Keratinocyte (primary cell): ENCODE data around the gene PRKCG. TPM values are rescaled to one million over a fixed set of nuclear protein-coding genes. Genes with fewer than 3 reads are reported as not detected.

Experiments
- DNase-seq: peaks from one replicate; pipeline ENCODE4 v3.0.0-alpha.2; 2011; ENCODE audit warnings: low read depth, missing footprints, low spot score
- FAIRE-seq: peaks from 2 replicates; lab custom pipeline; 2011; peaks lifted over from hg19 to GRCh38; lab: Jason Lieb, UNC
- H2AFZ ChIP-seq: 2 replicates; pipeline ENCODE4 v1.6.0; 2012; ENCODE audit warnings: low read length, control low read depth, inconsistent platforms; ENCODE audit not compliant: control insufficient read depth
- H3K27ac ChIP-seq: 2 replicates; pipeline ENCODE4 v1.5.1; 2011; ENCODE audit warnings: low read length; ENCODE audit not compliant: control insufficient read depth, insufficient read depth
- H3K27me3 ChIP-seq: 3 replicates; pipeline ENCODE4 v1.6.0; 2011; ENCODE audit warnings: low read length; ENCODE audit not compliant: control insufficient read depth, insufficient read depth; ENCODE audit errors: extremely low read depth
- H3K36me3 ChIP-seq, 2 experiments: 2 replicates in 1 of 2; 3 replicates in 1 of 2; pipeline ENCODE4 v1.5.1; 2011; ENCODE audit warnings: low read length in 2 of 2, mild to moderate bottlenecking in 1 of 2; ENCODE audit not compliant: control insufficient read depth in 2 of 2, insufficient read depth in 2 of 2; ENCODE audit errors: extremely low read depth in 1 of 2
- H3K4me1 ChIP-seq: 3 replicates; pipeline ENCODE4 v1.5.1; 2011; ENCODE audit warnings: low read length; ENCODE audit not compliant: control insufficient read depth, insufficient read depth; ENCODE audit errors: extremely low read depth
- H3K4me2 ChIP-seq: 3 replicates; pipeline ENCODE4 v1.6.0; 2011; ENCODE audit warnings: low read depth, low read length; ENCODE audit not compliant: control insufficient read depth, insufficient read depth; ENCODE audit errors: extremely low read depth
- H3K4me3 ChIP-seq, 3 experiments: fragments of 200-600 bp in 1 of 3; sonication (generic) in 1 of 3; 2 replicates in 2 of 3; 3 replicates in 1 of 3; pipeline ENCODE4 v1.5.1; 2011 to 2016; ENCODE audit warnings: low read length in 3 of 3, mild to moderate bottlenecking in 3 of 3, control low read depth in 2 of 3, inconsistent platforms in 1 of 3, low read depth in 1 of 3, mixed read lengths in 1 of 3, mixed run types in 1 of 3, moderate library complexity in 1 of 3; ENCODE audit not compliant: control insufficient read depth in 2 of 3, insufficient read depth in 2 of 3; ENCODE audit errors: extremely low read depth in 1 of 3
- H3K79me2 ChIP-seq: 2 replicates; pipeline ENCODE4 v1.6.0; 2012; ENCODE audit warnings: low read length; ENCODE audit not compliant: control insufficient read depth, insufficient read depth
- H3K9ac ChIP-seq: 3 replicates; pipeline ENCODE4 v1.6.0; 2011; ENCODE audit warnings: low read length; ENCODE audit not compliant: control insufficient read depth, insufficient read depth; ENCODE audit errors: extremely low read depth
- H3K9me1 ChIP-seq: 3 replicates; pipeline ENCODE4 v1.6.0; 2011; ENCODE audit warnings: low read length; ENCODE audit not compliant: control insufficient read depth, insufficient read depth; ENCODE audit errors: extremely low read depth
- H3K9me3 ChIP-seq: 2 replicates; pipeline ENCODE4 v1.5.1; 2012; ENCODE audit warnings: low read depth, low read length; ENCODE audit not compliant: control insufficient read depth
- H4K20me1 ChIP-seq: 3 replicates; pipeline ENCODE4 v1.6.0; 2011; ENCODE audit warnings: low read length; ENCODE audit not compliant: control insufficient read depth, insufficient read depth; ENCODE audit errors: extremely low read depth
- EZH2 ChIP-seq: IDR thresholded peaks from one replicate; pipeline ENCODE4 v1.6.1; 2012; ENCODE audit warnings: inconsistent platforms, mild to moderate bottlenecking, low read length, moderate library complexity
- dilution Hi-C: fragments of 300-500 bp; cut with MboI; formaldehyde crosslinking; loops from one replicate; pipeline ENCODE4 v1.7.0; 2020; ENCODE audit warnings: low sequenced_read_pairs; ENCODE audit not compliant: extremely low pct_ligation_motif_present
- polyA plus RNA-seq, 5 experiments: library from polyadenylated mRNA; depleted of rRNA in 3 of 5; stranded (reverse) in 3 of 5; stranded (forward) in 1 of 5; unstranded in 1 of 5; fragments of >200 nt; gene quantifications; 1 replicate in 1 of 5; 2 replicates in 3 of 5; 3 replicates in 1 of 5; pipeline versions ENCODE4 v1.2.1 to v1.2.3, GENCODE V29; 2011 to 2012; ENCODE audit warnings: missing spikeins in 2 of 5, low read depth in 1 of 5, low replicate concordance in 1 of 5
- TF ChIP-seq, protein P1 (sequence below), 3 experiments: IDR thresholded peaks in 1 of 3; conservative IDR thresholded peaks in 1 of 3; optimal IDR thresholded peaks in 1 of 3; 2 replicates in 2 of 3; 3 replicates in 1 of 3; pipeline versions ENCODE3 to v1.5.1; 2011; ENCODE audit warnings: low read length in 3 of 3, mild to moderate bottlenecking in 3 of 3, moderate library complexity in 2 of 3, control low read depth in 1 of 3, inconsistent platforms in 1 of 3; ENCODE audit not compliant: insufficient read depth in 2 of 3; ENCODE audit errors: extremely low read depth in 1 of 3

The PRKCG gene
- polyA plus RNA-seq, 1 donor (not counting 4 experiments of a cell fraction or from before 2014, with no cell fraction given), result not detected

DNA sequence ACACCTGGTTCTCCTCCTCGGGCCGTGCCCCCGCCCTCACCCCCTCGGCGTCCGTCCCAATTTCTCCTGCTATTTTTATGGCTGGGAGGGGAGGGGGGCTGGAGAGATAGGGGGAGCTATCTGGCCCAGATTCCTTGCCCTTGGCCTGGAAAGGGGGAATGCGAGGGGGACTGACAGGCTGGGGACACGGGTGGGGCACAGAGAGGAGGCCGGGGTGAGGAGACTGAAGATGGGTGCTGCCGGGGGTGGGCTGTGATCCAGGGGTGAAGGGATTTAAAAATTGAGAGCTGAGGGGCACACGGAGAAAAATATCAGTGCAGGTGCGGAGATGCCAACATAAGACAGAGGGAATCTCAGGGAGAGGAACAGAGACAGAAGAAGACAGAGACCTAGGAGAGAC lies 2.3 kb downstream of the PRKCG start:
- Histone ChIP-seq H3K27ac (no peak overlapping the region), H3K4me2 (no peak overlapping the region), H3K4me1 (peaks cover 10% of the 10 kb centered on the region), H3K9ac (no peak overlapping the region), H3K9me1 (no peaks in the 10 kb centered on the region), H3K27me3 (peaks cover 36% of the 10 kb centered on the region), H2AFZ (no peak overlapping the region), H3K79me2 (no peaks in the 10 kb centered on the region), H3K36me3 (no peaks in the 10 kb centered on the region), H3K9me3 (no peaks in the 10 kb centered on the region), H3K4me3 (no peak overlapping the region), H4K20me1 (no peaks in the 10 kb centered on the region)
- TF ChIP-seq, protein P1, sequence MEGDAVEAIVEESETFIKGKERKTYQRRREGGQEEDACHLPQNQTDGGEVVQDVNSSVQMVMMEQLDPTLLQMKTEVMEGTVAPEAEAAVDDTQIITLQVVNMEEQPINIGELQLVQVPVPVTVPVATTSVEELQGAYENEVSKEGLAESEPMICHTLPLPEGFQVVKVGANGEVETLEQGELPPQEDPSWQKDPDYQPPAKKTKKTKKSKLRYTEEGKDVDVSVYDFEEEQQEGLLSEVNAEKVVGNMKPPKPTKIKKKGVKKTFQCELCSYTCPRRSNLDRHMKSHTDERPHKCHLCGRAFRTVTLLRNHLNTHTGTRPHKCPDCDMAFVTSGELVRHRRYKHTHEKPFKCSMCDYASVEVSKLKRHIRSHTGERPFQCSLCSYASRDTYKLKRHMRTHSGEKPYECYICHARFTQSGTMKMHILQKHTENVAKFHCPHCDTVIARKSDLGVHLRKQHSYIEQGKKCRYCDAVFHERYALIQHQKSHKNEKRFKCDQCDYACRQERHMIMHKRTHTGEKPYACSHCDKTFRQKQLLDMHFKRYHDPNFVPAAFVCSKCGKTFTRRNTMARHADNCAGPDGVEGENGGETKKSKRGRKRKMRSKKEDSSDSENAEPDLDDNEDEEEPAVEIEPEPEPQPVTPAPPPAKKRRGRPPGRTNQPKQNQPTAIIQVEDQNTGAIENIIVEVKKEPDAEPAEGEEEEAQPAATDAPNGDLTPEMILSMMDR (optimal IDR thresholded peaks at IDR 0.05 in 1 of 3, IDR thresholded peaks at IDR 0.05 in 1 of 3, conservative IDR thresholded peaks at IDR 0.05 in 1 of 3; ENCODE audit: extremely low read depth in 1 of 3, insufficient read depth in 2 of 3, low read length in 3 of 3), result no peak
- no peak for TF ChIP-seq EZH2
- DNase-seq (no peak), FAIRE-seq (no peak)
- dilution Hi-C loops, result no loop called here

DNA sequence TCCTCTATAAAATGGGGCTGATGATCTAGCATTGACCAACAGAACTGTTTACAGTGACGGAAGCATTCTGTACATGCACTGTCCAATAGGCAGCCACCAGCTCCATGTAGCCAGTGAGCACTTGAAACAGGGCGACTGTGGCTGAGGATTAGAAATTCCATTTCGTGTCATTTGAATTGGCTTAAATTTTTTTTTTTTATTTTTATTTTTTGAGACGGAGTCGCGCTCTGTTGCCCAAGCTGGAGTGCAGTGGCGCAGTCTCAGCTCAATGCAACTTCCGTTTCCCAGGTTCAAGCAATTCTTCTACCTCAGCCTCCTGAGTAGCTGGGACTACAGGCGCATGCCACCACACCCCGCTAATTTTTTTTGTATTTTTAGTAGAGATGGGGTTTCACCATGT lies 3.0 kb downstream of the PRKCG start:
- no peak overlapping the region for H3K4me2 ChIP-seq
- H2AFZ ChIP-seq, result no peak overlapping the region
- FAIRE-seq (no peak), DNase-seq (no peak)
- H3K4me3 ChIP-seq, result no peak overlapping the region
- peaks cover 36% of the 10 kb centered on the region for H3K27me3 ChIP-seq
- no peaks in the 10 kb centered on the region for H3K9me1 ChIP-seq
- no peaks in the 10 kb centered on the region for H3K9me3 ChIP-seq
- no peak overlapping the region for H3K9ac ChIP-seq
- no peaks in the 10 kb centered on the region for H3K36me3 ChIP-seq
- dilution Hi-C loops, result no loop called here
- H3K27ac ChIP-seq, result no peak overlapping the region
- H3K79me2 ChIP-seq, result no peaks in the 10 kb centered on the region
- no peaks in the 10 kb centered on the region for H4K20me1 ChIP-seq
- TF ChIP-seq, protein P1 (optimal IDR thresholded peaks at IDR 0.05 in 1 of 3, IDR thresholded peaks at IDR 0.05 in 1 of 3, conservative IDR thresholded peaks at IDR 0.05 in 1 of 3; ENCODE audit: extremely low read depth in 1 of 3, insufficient read depth in 2 of 3, low read length in 3 of 3), result no peak
- TF ChIP-seq EZH2, result no peak
- H3K4me1 ChIP-seq, result peaks cover 10% of the 10 kb centered on the region
